ENCODE data around the gene EDA. TPM values are rescaled to one million over a fixed set of nuclear protein-coding genes. Genes with fewer than 3 reads are reported as not detected.
"Not testable (repeated sequence)": the region's sequence is repeated elsewhere in the genome, so short reads cannot be mapped to it uniquely, and the experiment has no call there.

The EDA gene
- total RNA-seq, 2 donors from 2014 or later: 8.1 to 10.1 TPM

GRCh38 chrX:69815519-69815918 is 199.6 kb downstream of the EDA start:
- Histone ChIP-seq H3K9me3 (no peaks in the 10 kb centered on the region), H3K27ac (no peak overlapping the region), H3K27me3 (replicated peaks; ENCODE audit: insufficient read depth) (no peaks in the 10 kb centered on the region), H3K4me1 (replicated peaks) (no peaks in the 10 kb centered on the region), H3K4me3 (no peak overlapping the region), H3K36me3 (no peaks in the 10 kb centered on the region)
- DNase-seq (ENCODE audit: low spot score): no peak
- TF ChIP-seq CTCF (IDR thresholded peaks at IDR 0.05) (no peak), POLR2A (IDR thresholded peaks at IDR 0.05) (no peak), POLR2AphosphoS5 (IDR thresholded peaks at IDR 0.05) (no peak)
- WGBS: no CpG with 5 or more reads among the region's 4 CpGs
- intact Hi-C loops (cut with DNase I): no loop called here

DNA sequence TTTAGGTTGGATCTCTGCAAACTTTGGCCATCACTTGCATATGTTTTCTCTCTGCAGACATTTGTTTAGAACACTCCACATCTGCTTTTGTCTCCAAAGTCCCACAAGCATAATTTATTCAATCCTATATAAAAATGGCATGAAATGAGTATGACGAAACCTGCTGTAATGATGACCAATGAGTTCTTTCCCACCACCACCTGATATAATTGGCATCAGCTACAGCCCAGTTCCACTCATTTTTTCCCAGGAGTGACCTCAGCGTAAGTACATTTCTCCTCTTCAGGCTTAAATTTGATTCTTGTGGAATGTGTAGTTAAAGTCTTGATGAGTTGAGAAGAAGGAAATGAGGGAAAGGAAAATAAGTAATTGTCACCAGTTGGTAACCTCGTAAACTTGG is 228.7 kb downstream of the EDA start:
- intact Hi-C loops (cut with DNase I): no loop called here
- H3K4me1 ChIP-seq (replicated peaks): no peaks in the 10 kb centered on the region
- H3K27ac ChIP-seq: no peak overlapping the region
- no peaks in the 10 kb centered on the region for H3K27me3 ChIP-seq (replicated peaks; ENCODE audit: insufficient read depth)
- TF ChIP-seq POLR2A (IDR thresholded peaks at IDR 0.05) (no peak), POLR2AphosphoS5 (IDR thresholded peaks at IDR 0.05) (no peak), CTCF (IDR thresholded peaks at IDR 0.05) (no peak)
- DNase-seq (ENCODE audit: low spot score): no peak
- WGBS: 78% methylated on average over 3 of the region's 3 CpGs
- no peaks in the 10 kb centered on the region for H3K36me3 ChIP-seq
- H3K9me3 ChIP-seq: no peaks in the 10 kb centered on the region
- H3K4me3 ChIP-seq: no peak overlapping the region

- H3K27me3 ChIP-seq (replicated peaks; ENCODE audit: insufficient read depth); H3K27ac ChIP-seq; intact Hi-C loops (cut with DNase I); H3K36me3 ChIP-seq; DNase-seq (ENCODE audit: low spot score); H3K4me3 ChIP-seq; H3K9me3 ChIP-seq; H3K4me1 ChIP-seq (replicated peaks): not testable (repeated sequence)
Observed at GRCh38 chrX:69859999-69860398, 244.1 kb downstream of the EDA start.

- Histone ChIP-seq H3K36me3 (no peaks in the 10 kb centered on the region), H3K27me3 (replicated peaks; ENCODE audit: insufficient read depth) (no peaks in the 10 kb centered on the region), H3K4me3 (no peak overlapping the region), H3K4me1 (replicated peaks) (no peaks in the 10 kb centered on the region), H3K9me3 (no peaks in the 10 kb centered on the region), H3K27ac (no peak overlapping the region)
- intact Hi-C loops (cut with DNase I): no loop called here
- no peak for DNase-seq (ENCODE audit: low spot score)
- WGBS: 68% methylated on average over 1 of the region's 1 CpG
- no peak for TF ChIP-seq POLR2AphosphoS5 (IDR thresholded peaks at IDR 0.05)
- no peak for TF ChIP-seq POLR2A (IDR thresholded peaks at IDR 0.05)
- no peak for TF ChIP-seq CTCF (IDR thresholded peaks at IDR 0.05)
Observed at GRCh38 chrX:69876221-69876620, 260.3 kb downstream of the EDA start.

GRCh38 chrX:69884210-69884609 is 268.3 kb downstream of the EDA start:
- no peaks in the 10 kb centered on the region for H3K27me3 ChIP-seq (replicated peaks; ENCODE audit: insufficient read depth)
- no peaks in the 10 kb centered on the region for H3K36me3 ChIP-seq
- 96% methylated on average over 1 of the region's 1 CpG for whole genome bisulfite sequencing
- no peak overlapping the region for H3K4me3 ChIP-seq
- no peaks in the 10 kb centered on the region for H3K9me3 ChIP-seq
- intact Hi-C loops (cut with DNase I): no loop called here
- TF ChIP-seq POLR2A (IDR thresholded peaks at IDR 0.05): no peak
- TF ChIP-seq POLR2AphosphoS5 (IDR thresholded peaks at IDR 0.05): no peak
- no peak for DNase-seq (ENCODE audit: low spot score)
- no peaks in the 10 kb centered on the region for H3K4me1 ChIP-seq (replicated peaks)
- H3K27ac ChIP-seq: no peak overlapping the region

- H3K27ac ChIP-seq: no peak overlapping the region
- no peaks in the 10 kb centered on the region for H3K27me3 ChIP-seq (replicated peaks; ENCODE audit: insufficient read depth)
- intact Hi-C loops (cut with DNase I): no loop called here
- no peak for DNase-seq (ENCODE audit: low spot score)
- no peaks in the 10 kb centered on the region for H3K36me3 ChIP-seq
- 35% methylated on average over 1 of the region's 1 CpG for WGBS
- no peak overlapping the region for H3K4me3 ChIP-seq
- H3K9me3 ChIP-seq: no peaks in the 10 kb centered on the region
- no peaks in the 10 kb centered on the region for H3K4me1 ChIP-seq (replicated peaks)
- TF ChIP-seq CTCF (IDR thresholded peaks at IDR 0.05): no peak
- no peak for TF ChIP-seq POLR2A (IDR thresholded peaks at IDR 0.05)
- no peak for TF ChIP-seq POLR2AphosphoS5 (IDR thresholded peaks at IDR 0.05)
Observed at GRCh38 chrX:69896046-69896445, 280.1 kb downstream of the EDA start.
